DND-41 (cell line): Measurements from ENCODE around the gene SRGAP3.

ENCODE experiments used
- EZH2 ChIP-seq: IDR thresholded peaks from 3 replicates; pipeline ENCODE4 v1.6.1; 2012; ENCODE audit warnings: borderline replicate concordance, low read depth, mild to moderate bottlenecking, moderate library complexity, low read length, inconsistent platforms; ENCODE audit not compliant: severe bottlenecking
- TF ChIP-seq, protein P1 (sequence below): IDR thresholded peaks from 2 replicates; pipeline ENCODE4 v1.5.1; 2012; ENCODE audit warnings: borderline replicate concordance, low read length, moderate library complexity, mild to moderate bottlenecking; ENCODE audit not compliant: poor library complexity, severe bottlenecking; ENCODE audit errors: extremely low read depth

- TF ChIP-seq, protein P1, sequence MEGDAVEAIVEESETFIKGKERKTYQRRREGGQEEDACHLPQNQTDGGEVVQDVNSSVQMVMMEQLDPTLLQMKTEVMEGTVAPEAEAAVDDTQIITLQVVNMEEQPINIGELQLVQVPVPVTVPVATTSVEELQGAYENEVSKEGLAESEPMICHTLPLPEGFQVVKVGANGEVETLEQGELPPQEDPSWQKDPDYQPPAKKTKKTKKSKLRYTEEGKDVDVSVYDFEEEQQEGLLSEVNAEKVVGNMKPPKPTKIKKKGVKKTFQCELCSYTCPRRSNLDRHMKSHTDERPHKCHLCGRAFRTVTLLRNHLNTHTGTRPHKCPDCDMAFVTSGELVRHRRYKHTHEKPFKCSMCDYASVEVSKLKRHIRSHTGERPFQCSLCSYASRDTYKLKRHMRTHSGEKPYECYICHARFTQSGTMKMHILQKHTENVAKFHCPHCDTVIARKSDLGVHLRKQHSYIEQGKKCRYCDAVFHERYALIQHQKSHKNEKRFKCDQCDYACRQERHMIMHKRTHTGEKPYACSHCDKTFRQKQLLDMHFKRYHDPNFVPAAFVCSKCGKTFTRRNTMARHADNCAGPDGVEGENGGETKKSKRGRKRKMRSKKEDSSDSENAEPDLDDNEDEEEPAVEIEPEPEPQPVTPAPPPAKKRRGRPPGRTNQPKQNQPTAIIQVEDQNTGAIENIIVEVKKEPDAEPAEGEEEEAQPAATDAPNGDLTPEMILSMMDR = no peak
- TF ChIP-seq EZH2 = no peak
Measured at GRCh38 chr3:8990266-8991215, 258.9 kb downstream of the SRGAP3 start.
